Measurements from ENCODE around the gene MED27. TPM values are rescaled to one million over a fixed set of nuclear protein-coding genes. Genes with fewer than 3 reads are reported as not detected.
A peak's percentile ranks its signal among the peaks of the same experiment; 100 is the strongest.
"Not testable (repeated sequence)": the region's sequence is repeated elsewhere in the genome, so short reads cannot be mapped to it uniquely, and the experiment has no call there.

MED27 gene
- total and polyA plus RNA-seq, 5 experiments from 2014 or later = 14.3 to 43.4 (median 36.3) TPM

- no peak for DNase-seq
- POLR2A ChIA-PET = no interaction called here
- Mint-ChIP-seq H3K36me3 (peaks cover 0 to 3% (median 0%) of the 10 kb centered on the region in 3 donors), H3K9me3 (no peaks in the 10 kb centered on the region), H3K4me1 (peaks cover 6 to 69% (median 28%) of the 10 kb centered on the region in 4 donors), H3K4me3 (no peak overlapping the region), H3K27ac (no peak overlapping the region), H3K27me3 (no peaks in the 10 kb centered on the region)
- no peak for ATAC-seq
Measured at GRCh38 chr9:132020820-132021510, 58.7 kb downstream of the MED27 start.

- Mint-ChIP-seq H3K4me1 (peaks cover 6 to 64% (median 26%) of the 10 kb centered on the region in 4 donors), H3K27ac (peak overlapping the region in 2 of 10 donors; percentile 34 to 36), H3K4me3 (no peak overlapping the region), H3K36me3 (no peaks in the 10 kb centered on the region), H3K27me3 (no peaks in the 10 kb centered on the region), H3K9me3 (no peaks in the 10 kb centered on the region)
- ATAC-seq = no peak
- no peak for DNase-seq
- POLR2A ChIA-PET = no interaction called here
Measured at GRCh38 chr9:132020272-132020671, 59.4 kb downstream of the MED27 start.

GRCh38 chr9:132019702-132020101 lies 60.0 kb downstream of the MED27 start:
- peaks cover 6 to 60% (median 25%) of the 10 kb centered on the region in 4 donors for H3K4me1 Mint-ChIP-seq
- no peak overlapping the region for H3K4me3 Mint-ChIP-seq
- no peak overlapping the region for H3K27ac Mint-ChIP-seq
- no peak for DNase-seq
- POLR2A ChIA-PET = no interaction called here
- no peaks in the 10 kb centered on the region for H3K36me3 Mint-ChIP-seq
- no peak for ATAC-seq
- no peaks in the 10 kb centered on the region for H3K27me3 Mint-ChIP-seq
- no peaks in the 10 kb centered on the region for H3K9me3 Mint-ChIP-seq

- POLR2A ChIA-PET = no interaction called here
- Mint-ChIP-seq H3K4me3 (no peak overlapping the region), H3K27ac (no peak overlapping the region), H3K36me3 (peaks cover 0 to 7% (median 3%) of the 10 kb centered on the region in 3 donors), H3K4me1 (peaks cover 9 to 58% (median 24%) of the 10 kb centered on the region in 4 donors), H3K27me3 (no peaks in the 10 kb centered on the region), H3K9me3 (no peaks in the 10 kb centered on the region)
- DNase-seq = no peak
- ATAC-seq = no peak
Measured at GRCh38 chr9:132018957-132019405, 60.7 kb downstream of the MED27 start.

GRCh38 chr9:132016456-132016855 lies 63.2 kb downstream of the MED27 start:
- no peak overlapping the region for H3K4me3 Mint-ChIP-seq
- DNase-seq (no peak), ATAC-seq (no peak)
- H3K36me3 Mint-ChIP-seq = peaks cover 10 to 31% (median 21%) of the 10 kb centered on the region in 3 donors
- peaks cover 6 to 43% (median 14%) of the 10 kb centered on the region in 4 donors for H3K4me1 Mint-ChIP-seq
- H3K27me3 Mint-ChIP-seq = no peaks in the 10 kb centered on the region
- POLR2A ChIA-PET = no interaction called here
- H3K9me3 Mint-ChIP-seq = no peaks in the 10 kb centered on the region
- peak overlapping the region in 1 of 10 donors; percentile 21 for H3K27ac Mint-ChIP-seq

- no peak for DNase-seq
- POLR2A ChIA-PET = no interaction called here
Measured at GRCh38 chr9:132015866-132016265, 63.8 kb downstream of the MED27 start.

GRCh38 chr9:132014218-132014805 lies 65.4 kb downstream of the MED27 start:
- H3K27ac Mint-ChIP-seq = no peak overlapping the region
- no peaks in the 10 kb centered on the region for H3K27me3 Mint-ChIP-seq
- H3K36me3 Mint-ChIP-seq = peaks cover 10 to 43% (median 27%) of the 10 kb centered on the region in 3 donors
- POLR2A ChIA-PET = no interaction called here
- peaks cover 3 to 27% (median 6%) of the 10 kb centered on the region in 4 donors for H3K4me1 Mint-ChIP-seq
- DNase-seq (no peak), ATAC-seq (no peak)
- no peak overlapping the region for H3K4me3 Mint-ChIP-seq
- H3K9me3 Mint-ChIP-seq = no peaks in the 10 kb centered on the region

More at GRCh38 chr9:132015866-132016265, 63.8 kb downstream of the MED27 start:
- H3K27ac Mint-ChIP-seq = no peak overlapping the region
- no peaks in the 10 kb centered on the region for H3K9me3 Mint-ChIP-seq
- no peak for ATAC-seq
- no peaks in the 10 kb centered on the region for H3K27me3 Mint-ChIP-seq
- peaks cover 3 to 37% (median 10%) of the 10 kb centered on the region in 4 donors for H3K4me1 Mint-ChIP-seq
- peaks cover 10 to 33% (median 23%) of the 10 kb centered on the region in 3 donors for H3K36me3 Mint-ChIP-seq
- H3K4me3 Mint-ChIP-seq = no peak overlapping the region

- POLR2A ChIA-PET = no interaction called here
- H3K27me3 Mint-ChIP-seq = no peaks in the 10 kb centered on the region
- H3K4me3 Mint-ChIP-seq = no peak overlapping the region
- H3K36me3 Mint-ChIP-seq = peaks cover 10 to 50% (median 30%) of the 10 kb centered on the region in 3 donors
- DNase-seq = no peak
- peak overlapping the region in 1 of 10 donors; percentile 51 for H3K27ac Mint-ChIP-seq
- ATAC-seq = no peak
- H3K9me3 Mint-ChIP-seq = no peaks in the 10 kb centered on the region
- H3K4me1 Mint-ChIP-seq = peaks cover 3 to 27% (median 6%) of the 10 kb centered on the region in 4 donors
Measured at GRCh38 chr9:132012704-132013357, 66.8 kb downstream of the MED27 start.

- Mint-ChIP-seq H3K27ac (no peak overlapping the region), H3K4me3 (no peak overlapping the region), H3K4me1 (peaks cover 7 to 29% (median 12%) of the 10 kb centered on the region in 4 donors), H3K27me3 (no peaks in the 10 kb centered on the region), H3K9me3 (no peaks in the 10 kb centered on the region), H3K36me3 (peaks cover 10 to 56% (median 30%) of the 10 kb centered on the region in 3 donors)
- POLR2A ChIA-PET = no interaction called here
- DNase-seq (no peak), ATAC-seq (no peak)
Measured at GRCh38 chr9:132011896-132012295, 67.8 kb downstream of the MED27 start.

GRCh38 chr9:132011309-132011708 lies 68.4 kb downstream of the MED27 start:
- peaks cover 10 to 56% (median 30%) of the 10 kb centered on the region in 3 donors for H3K36me3 Mint-ChIP-seq
- no peaks in the 10 kb centered on the region for H3K27me3 Mint-ChIP-seq
- DNase-seq (no peak), ATAC-seq (no peak)
- H3K4me1 Mint-ChIP-seq = peaks cover 8 to 31% (median 15%) of the 10 kb centered on the region in 4 donors
- no peak overlapping the region for H3K4me3 Mint-ChIP-seq
- H3K27ac Mint-ChIP-seq = no peak overlapping the region
- no peaks in the 10 kb centered on the region for H3K9me3 Mint-ChIP-seq
- POLR2A ChIA-PET = no interaction called here

GRCh38 chr9:132010201-132010600 lies 69.5 kb downstream of the MED27 start:
- H3K4me1 Mint-ChIP-seq = peaks cover 9 to 34% (median 16%) of the 10 kb centered on the region in 4 donors
- DNase-seq, H3K27me3 Mint-ChIP-seq, H3K4me3 Mint-ChIP-seq, POLR2A ChIA-PET, H3K9me3 Mint-ChIP-seq, ATAC-seq, H3K27ac Mint-ChIP-seq: not testable (repeated sequence)
- peaks cover 10 to 56% (median 30%) of the 10 kb centered on the region in 3 donors for H3K36me3 Mint-ChIP-seq

GRCh38 chr9:132008855-132009812 lies 70.5 kb downstream of the MED27 start:
- no peaks in the 10 kb centered on the region for H3K27me3 Mint-ChIP-seq
- DNase-seq = no peak
- H3K9me3 Mint-ChIP-seq = no peaks in the 10 kb centered on the region
- H3K27ac Mint-ChIP-seq = no peak overlapping the region
- peaks cover 10 to 57% (median 28%) of the 10 kb centered on the region in 3 donors for H3K36me3 Mint-ChIP-seq
- POLR2A ChIA-PET = no interaction called here
- ATAC-seq = no peak
- H3K4me3 Mint-ChIP-seq = no peak overlapping the region
- H3K4me1 Mint-ChIP-seq = peaks cover 15 to 42% (median 19%) of the 10 kb centered on the region in 4 donors

All from naive thymus-derived CD8-positive, alpha-beta T cell (primary cell).